HepG2 (cell line): Measurements from ENCODE around the gene PSIP1. TPM values are rescaled to one million over a fixed set of nuclear protein-coding genes. Genes with fewer than 3 reads are reported as not detected.

ENCODE experiments used
- ATF1 ChIP-seq: IDR thresholded peaks from 2 replicates; pipeline ENCODE4 v1.6.1; 2016; ENCODE audit warnings: mild to moderate bottlenecking, control low read depth
- GABPB1 ChIP-seq: IDR thresholded peaks from 2 replicates; pipeline ENCODE4 v1.6.1; 2016; ENCODE audit warnings: mild to moderate bottlenecking, missing genetic modification reagents, moderate library complexity, missing compliant biosample characterization
- GFI1 ChIP-seq: sonication (generic); formaldehyde crosslinking; IDR thresholded peaks from 2 replicates; pipeline ENCODE4 v1.5.0; 2020; ENCODE audit warnings: missing genetic modification reagents, mild to moderate bottlenecking, borderline replicate concordance
- SP1 ChIP-seq, 2 experiments: fragments of 450-650 bp in 1 of 2; sonication (generic) in 1 of 2; formaldehyde crosslinking in 1 of 2; IDR thresholded peaks; 2 replicates each; pipeline versions ENCODE4 v1.4.0 to v1.6.1; 2016 to 2020; ENCODE audit warnings: missing genetic modification reagents in 1 of 2
- ZC3H4 ChIP-seq: sonication (generic); formaldehyde crosslinking; IDR thresholded peaks from 2 replicates; pipeline ENCODE4 v1.4.0; 2020; ENCODE audit warnings: missing genetic modification reagents, borderline replicate concordance
- ZNF143 ChIP-seq: sonication (generic); formaldehyde crosslinking; IDR thresholded peaks from 2 replicates; pipeline ENCODE4 v1.4.0; 2020; ENCODE audit warnings: missing genetic modification reagents
- ZNF766 ChIP-seq: sonication (generic); formaldehyde crosslinking; IDR thresholded peaks from 2 replicates; pipeline ENCODE4 v1.5.0; 2020; ENCODE audit warnings: missing genetic modification reagents, borderline replicate concordance
- ZNF816 ChIP-seq: sonication (generic); formaldehyde crosslinking; IDR thresholded peaks from 2 replicates; pipeline ENCODE4 v1.8.0; 2022; ENCODE audit warnings: missing genetic modification reagents, mild to moderate bottlenecking, borderline replicate concordance
- polyA plus RNA-seq, 8 experiments: library from polyadenylated mRNA; depleted of rRNA in 3 of 8; stranded (reverse) in 7 of 8; unstranded in 1 of 8; fragments of >200 nt; fragmentation: Illumina TruSeq in 4 of 8; extraction: Trizol in 4 of 8; gene quantifications; 2 replicates each; pipeline versions ENCODE4 v1.2.1 to v1.2.3, GENCODE V29; 2011 to 2016; ENCODE audit warnings: low read depth in 4 of 8, missing spikeins in 1 of 8, mixed read lengths in 1 of 8; ENCODE audit not compliant: insufficient read depth in 1 of 8
- total RNA-seq, 5 experiments: library from RNA; depleted of rRNA; stranded (reverse); fragments of >200 nt; fragmentation: Illumina TruSeq; extraction: Trizol; gene quantifications; 2 replicates each; pipeline ENCODE4 v1.2.3, GENCODE V29; 2016; ENCODE audit warnings: low read depth in 1 of 5
- TF ChIP-seq, protein P1 (sequence below): fragments of 450-650 bp; IDR thresholded peaks from 2 replicates; pipeline ENCODE4 v1.6.1; 2016
- TF ChIP-seq, protein P2 (sequence below): sonication (generic); formaldehyde crosslinking; IDR thresholded peaks from 2 replicates; pipeline ENCODE4 v1.4.0; 2020; ENCODE audit warnings: low read depth, missing genetic modification reagents
- TF ChIP-seq, protein P3 (sequence below): sonication (generic); formaldehyde crosslinking; IDR thresholded peaks from 2 replicates; pipeline ENCODE4 v1.8.1; 2023; ENCODE audit warnings: mild to moderate bottlenecking, moderate library complexity, missing genetic modification reagents
- TF ChIP-seq, protein P4 (sequence below): sonication (generic); formaldehyde crosslinking; IDR thresholded peaks from 2 replicates; pipeline ENCODE4 v1.8.0; 2022; ENCODE audit warnings: mild to moderate bottlenecking, missing genetic modification reagents, borderline replicate concordance
- TF ChIP-seq, protein P5 (sequence below): sonication (generic); formaldehyde crosslinking; IDR thresholded peaks from 2 replicates; pipeline ENCODE4 v1.9.0; 2021; ENCODE audit warnings: missing genetic modification reagents, mild to moderate bottlenecking, borderline replicate concordance

PSIP1 gene
- total and polyA plus RNA-seq, 2 of the 13 experiments (the other 11 are each of a cell fraction or from before 2014, with no cell fraction given) = 12.6 to 46.4 TPM

DNA sequence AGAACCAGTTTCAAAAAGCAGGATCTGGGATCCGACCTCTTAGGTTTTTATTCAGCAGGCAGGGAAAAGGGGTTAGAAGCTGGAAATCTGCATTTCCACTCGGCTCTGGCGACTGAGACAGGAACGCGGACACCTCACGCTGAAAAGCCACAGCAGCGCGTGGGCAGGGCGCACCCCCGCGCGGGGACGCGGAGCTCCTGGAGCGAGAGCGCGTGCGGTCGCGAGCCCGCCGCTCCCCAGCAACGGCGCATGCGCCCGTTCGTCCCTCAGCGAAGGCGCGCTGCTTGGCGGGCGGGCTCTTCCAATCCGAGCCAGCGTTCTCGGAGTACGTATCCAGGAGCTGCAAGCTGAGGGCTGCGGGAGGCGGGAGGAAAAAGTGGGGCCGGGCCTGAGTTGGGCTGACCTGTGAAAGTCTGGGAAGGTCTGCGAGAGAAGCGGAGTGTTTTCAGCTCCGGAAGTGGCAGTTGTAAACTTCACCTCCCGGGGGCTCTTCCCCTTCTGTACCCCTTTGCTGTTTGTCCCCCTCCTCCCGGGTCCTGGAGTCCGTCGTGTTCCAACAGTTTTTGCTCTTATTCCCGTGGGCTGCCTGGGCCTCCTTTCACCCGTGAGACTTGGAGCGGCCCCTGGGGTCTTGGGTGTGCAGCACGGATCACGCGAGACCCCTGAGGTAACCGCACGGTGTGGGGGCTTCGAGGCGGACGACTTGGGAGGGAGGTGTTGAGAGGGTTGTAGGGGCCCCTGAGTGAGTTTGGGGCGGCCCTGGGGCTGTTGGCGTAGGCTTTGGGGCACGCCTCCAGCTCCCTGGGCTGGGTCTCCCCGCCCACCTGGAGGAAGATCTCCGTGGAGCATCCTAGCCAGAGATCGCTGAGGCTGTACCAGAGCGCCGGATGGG is 42.1 kb upstream of the PSIP1 start, which contains the start of gene CCDC171 (continued):
- TF ChIP-seq, protein P1, sequence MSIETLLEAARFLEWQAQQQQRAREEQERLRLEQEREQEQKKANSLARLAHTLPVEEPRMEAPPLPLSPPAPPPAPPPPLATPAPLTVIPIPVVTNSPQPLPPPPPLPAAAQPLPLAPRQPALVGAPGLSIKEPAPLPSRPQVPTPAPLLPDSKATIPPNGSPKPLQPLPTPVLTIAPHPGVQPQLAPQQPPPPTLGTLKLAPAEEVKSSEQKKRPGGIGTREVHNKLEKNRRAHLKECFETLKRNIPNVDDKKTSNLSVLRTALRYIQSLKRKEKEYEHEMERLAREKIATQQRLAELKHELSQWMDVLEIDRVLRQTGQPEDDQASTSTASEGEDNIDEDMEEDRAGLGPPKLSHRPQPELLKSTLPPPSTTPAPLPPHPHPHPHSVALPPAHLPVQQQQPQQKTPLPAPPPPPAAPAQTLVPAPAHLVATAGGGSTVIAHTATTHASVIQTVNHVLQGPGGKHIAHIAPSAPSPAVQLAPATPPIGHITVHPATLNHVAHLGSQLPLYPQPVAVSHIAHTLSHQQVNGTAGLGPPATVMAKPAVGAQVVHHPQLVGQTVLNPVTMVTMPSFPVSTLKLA = no peak
- TF ChIP-seq GFI1 = 0 out of 2 replicates have a peak, but pooled peaks have one; percentile 3
- TF ChIP-seq GABPB1 (CRISPR knock-in tag) = peak; percentile 67
- no peak for TF ChIP-seq ATF1
- TF ChIP-seq, protein P2, sequence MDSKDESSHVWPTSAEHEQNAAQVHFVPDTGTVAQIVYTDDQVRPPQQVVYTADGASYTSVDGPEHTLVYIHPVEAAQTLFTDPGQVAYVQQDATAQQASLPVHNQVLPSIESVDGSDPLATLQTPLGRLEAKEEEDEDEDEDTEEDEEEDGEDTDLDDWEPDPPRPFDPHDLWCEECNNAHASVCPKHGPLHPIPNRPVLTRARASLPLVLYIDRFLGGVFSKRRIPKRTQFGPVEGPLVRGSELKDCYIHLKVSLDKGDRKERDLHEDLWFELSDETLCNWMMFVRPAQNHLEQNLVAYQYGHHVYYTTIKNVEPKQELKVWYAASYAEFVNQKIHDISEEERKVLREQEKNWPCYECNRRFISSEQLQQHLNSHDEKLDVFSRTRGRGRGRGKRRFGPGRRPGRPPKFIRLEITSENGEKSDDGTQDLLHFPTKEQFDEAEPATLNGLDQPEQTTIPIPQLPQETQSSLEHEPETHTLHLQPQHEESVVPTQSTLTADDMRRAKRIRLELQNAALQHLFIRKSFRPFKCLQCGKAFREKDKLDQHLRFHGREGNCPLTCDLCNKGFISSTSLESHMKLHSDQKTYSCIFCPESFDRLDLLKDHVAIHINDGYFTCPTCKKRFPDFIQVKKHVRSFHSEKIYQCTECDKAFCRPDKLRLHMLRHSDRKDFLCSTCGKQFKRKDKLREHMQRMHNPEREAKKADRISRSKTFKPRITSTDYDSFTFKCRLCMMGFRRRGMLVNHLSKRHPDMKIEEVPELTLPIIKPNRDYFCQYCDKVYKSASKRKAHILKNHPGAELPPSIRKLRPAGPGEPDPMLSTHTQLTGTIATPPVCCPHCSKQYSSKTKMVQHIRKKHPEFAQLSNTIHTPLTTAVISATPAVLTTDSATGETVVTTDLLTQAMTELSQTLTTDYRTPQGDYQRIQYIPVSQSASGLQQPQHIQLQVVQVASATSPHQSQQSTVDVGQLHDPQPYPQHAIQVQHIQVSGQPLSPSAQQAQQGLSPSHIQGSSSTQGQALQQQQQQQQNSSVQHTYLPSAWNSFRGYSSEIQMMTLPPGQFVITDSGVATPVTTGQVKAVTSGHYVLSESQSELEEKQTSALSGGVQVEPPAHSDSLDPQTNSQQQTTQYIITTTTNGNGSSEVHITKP (CRISPR knock-in tag) = no peak
- TF ChIP-seq, protein P3, sequence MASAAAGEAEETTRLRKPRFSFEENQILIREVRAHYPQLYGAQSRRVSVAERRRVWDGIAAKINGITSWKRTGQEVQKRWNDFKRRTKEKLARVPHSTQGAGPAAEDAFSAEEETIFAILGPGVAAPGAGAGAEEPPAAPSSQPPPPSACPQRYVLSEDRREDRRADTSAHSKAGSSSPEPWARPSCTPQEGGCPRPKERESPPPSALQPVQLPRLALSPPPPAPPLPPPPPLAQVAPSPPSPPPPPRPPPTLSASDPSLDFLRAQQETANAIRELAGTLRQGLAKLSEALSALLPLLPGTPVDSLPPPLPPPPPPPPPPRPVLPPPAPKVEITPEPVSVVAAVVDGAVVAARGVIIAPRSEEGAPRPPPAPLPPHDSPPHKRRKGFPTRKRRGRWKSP (CRISPR knock-in tag) = peak; percentile 33; the same call in 1 of the 2 replicates
- TF ChIP-seq ZNF766 (CRISPR knock-in tag) = 0 out of 2 replicates have a peak, but pooled peaks have one; percentile 83
- TF ChIP-seq, protein P4, sequence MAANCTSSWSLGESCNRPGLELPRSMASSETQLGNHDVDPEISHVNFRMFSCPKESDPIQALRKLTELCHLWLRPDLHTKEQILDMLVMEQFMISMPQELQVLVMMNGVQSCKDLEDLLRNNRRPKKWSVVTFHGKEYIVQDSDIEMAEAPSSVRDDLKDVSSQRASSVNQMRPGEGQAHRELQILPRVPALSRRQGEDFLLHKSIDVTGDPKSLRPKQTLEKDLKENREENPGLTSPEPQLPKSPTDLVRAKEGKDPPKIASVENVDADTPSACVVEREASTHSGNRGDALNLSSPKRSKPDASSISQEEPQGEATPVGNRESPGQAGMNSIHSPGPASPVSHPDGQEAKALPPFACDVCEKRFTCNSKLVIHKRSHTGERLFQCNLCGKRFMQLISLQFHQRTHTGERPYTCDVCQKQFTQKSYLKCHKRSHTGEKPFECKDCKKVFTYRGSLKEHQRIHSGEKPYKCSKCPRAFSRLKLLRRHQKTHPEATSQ = peak; percentile 58; the same call in 1 of the 2 replicates
- TF ChIP-seq ZNF816 = no peak
- TF ChIP-seq, protein P5, sequence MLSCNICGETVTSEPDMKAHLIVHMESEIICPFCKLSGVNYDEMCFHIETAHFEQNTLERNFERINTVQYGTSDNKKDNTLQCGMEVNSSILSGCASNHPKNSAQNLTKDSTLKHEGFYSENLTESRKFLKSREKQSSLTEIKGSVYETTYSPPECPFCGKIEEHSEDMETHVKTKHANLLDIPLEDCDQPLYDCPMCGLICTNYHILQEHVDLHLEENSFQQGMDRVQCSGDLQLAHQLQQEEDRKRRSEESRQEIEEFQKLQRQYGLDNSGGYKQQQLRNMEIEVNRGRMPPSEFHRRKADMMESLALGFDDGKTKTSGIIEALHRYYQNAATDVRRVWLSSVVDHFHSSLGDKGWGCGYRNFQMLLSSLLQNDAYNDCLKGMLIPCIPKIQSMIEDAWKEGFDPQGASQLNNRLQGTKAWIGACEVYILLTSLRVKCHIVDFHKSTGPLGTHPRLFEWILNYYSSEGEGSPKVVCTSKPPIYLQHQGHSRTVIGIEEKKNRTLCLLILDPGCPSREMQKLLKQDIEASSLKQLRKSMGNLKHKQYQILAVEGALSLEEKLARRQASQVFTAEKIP = no peak
- TF ChIP-seq ZC3H4 = no peak
- no peak for TF ChIP-seq SP1 (IDR thresholded peaks at IDR 0.05)
- no peak for TF ChIP-seq SP1 (CRISPR knock-in tag; IDR thresholded peaks at IDR 0.05)
- TF ChIP-seq ZNF143 (CRISPR knock-in tag) = 0 out of 2 replicates have a peak, but pooled peaks have one; percentile 37
